ENCODE data around the gene STIP1. TPM values are rescaled to one million over a fixed set of nuclear protein-coding genes. Genes with fewer than 3 reads are reported as not detected.

The STIP1 gene
- total and polyA plus RNA-seq, 2 donors (not counting 3 experiments of a cell fraction or from before 2014, with no cell fraction given), result 117 to 226 TPM

Other genes with a start within 250 kb of the STIP1 start
- gene NAA40, start 247.2 kb upstream of the STIP1 start, total RNA-seq, result 30.9 and 32.3 TPM in 2 replicates
- 22.8 and 28.5 TPM in 2 replicates for gene NAA40, start 247.2 kb upstream of the STIP1 start, polyA plus RNA-seq
- gene COX8A, start 211.6 kb upstream of the STIP1 start, total RNA-seq, result 307 and 339 TPM in 2 replicates
- gene COX8A, start 211.6 kb upstream of the STIP1 start, polyA plus RNA-seq, result 930 and 1,340 TPM in 2 replicates
- gene OTUB1, start 199.7 kb upstream of the STIP1 start, total RNA-seq, result 80.0 and 81.9 TPM in 2 replicates
- gene OTUB1, start 199.7 kb upstream of the STIP1 start, polyA plus RNA-seq, result 256 and 316 TPM in 2 replicates
- not detected in 2 replicates for gene FLRT1, start 150.2 kb upstream of the STIP1 start, total RNA-seq
- gene FLRT1, start 150.2 kb upstream of the STIP1 start, polyA plus RNA-seq, result not detected in 2 replicates
- 16.2 and 16.6 TPM in 2 replicates for gene MACROD1, start 20.1 kb upstream of the STIP1 start, total RNA-seq
- gene MACROD1, start 20.1 kb upstream of the STIP1 start, polyA plus RNA-seq, result 11.0 and 16.9 TPM in 2 replicates
- gene FERMT3, start 20.6 kb downstream of the STIP1 start, total RNA-seq, result 63.4 and 64.4 TPM in 2 replicates
- gene FERMT3, start 20.6 kb downstream of the STIP1 start, polyA plus RNA-seq, result 100 and 111 TPM in 2 replicates
- gene TRPT1, start 40.0 kb downstream of the STIP1 start, total RNA-seq, result 26.2 and 28.0 TPM in 2 replicates
- gene TRPT1, start 40.0 kb downstream of the STIP1 start, polyA plus RNA-seq, result 56.6 and 69.5 TPM in 2 replicates
- 37.1 and 37.8 TPM in 2 replicates for gene NUDT22, start 40.1 kb downstream of the STIP1 start, total RNA-seq
- gene NUDT22, start 40.1 kb downstream of the STIP1 start, polyA plus RNA-seq, result 54.8 and 71.9 TPM in 2 replicates
- gene DNAJC4, start 44.4 kb downstream of the STIP1 start, total RNA-seq, result 23.5 and 24.4 TPM in 2 replicates
- gene DNAJC4, start 44.4 kb downstream of the STIP1 start, polyA plus RNA-seq, result 41.2 and 64.6 TPM in 2 replicates
- 89.6 and 98.1 TPM in 2 replicates for gene VEGFB, start 48.4 kb downstream of the STIP1 start, total RNA-seq
- 18.3 and 19.3 TPM in 2 replicates for gene VEGFB, start 48.4 kb downstream of the STIP1 start, polyA plus RNA-seq
- gene FKBP2, start 54.9 kb downstream of the STIP1 start, total RNA-seq, result 48.4 and 48.5 TPM in 2 replicates
- gene FKBP2, start 54.9 kb downstream of the STIP1 start, polyA plus RNA-seq, result 63.1 and 74.4 TPM in 2 replicates
- gene PPP1R14B, start 60.8 kb downstream of the STIP1 start, total RNA-seq, result 431 TPM in 2 replicates
- 308 and 320 TPM in 2 replicates for gene PPP1R14B, start 60.8 kb downstream of the STIP1 start, polyA plus RNA-seq
- gene PLCB3, start 65.4 kb downstream of the STIP1 start, total RNA-seq, result 60.4 and 61.1 TPM in 2 replicates
- 32.3 and 33.3 TPM in 2 replicates for gene PLCB3, start 65.4 kb downstream of the STIP1 start, polyA plus RNA-seq
- gene BAD, start 98.5 kb downstream of the STIP1 start, total RNA-seq, result 61.6 and 65.3 TPM in 2 replicates
- 88.0 and 100 TPM in 2 replicates for gene BAD, start 98.5 kb downstream of the STIP1 start, polyA plus RNA-seq
- gene GPR137, start 99.7 kb downstream of the STIP1 start, total RNA-seq, result 42.5 and 46.0 TPM in 2 replicates
- 40.9 and 56.8 TPM in 2 replicates for gene GPR137, start 99.7 kb downstream of the STIP1 start, polyA plus RNA-seq
- 0.44 TPM in 1 of 2 replicates, not detected in the other for gene KCNK4, start 105.1 kb downstream of the STIP1 start, total RNA-seq
- gene KCNK4, start 105.1 kb downstream of the STIP1 start, polyA plus RNA-seq, result 0.06 and 0.19 TPM in 2 replicates
- not detected in 2 replicates for gene CATSPERZ, start 114.2 kb downstream of the STIP1 start, total RNA-seq
- gene CATSPERZ, start 114.2 kb downstream of the STIP1 start, polyA plus RNA-seq, result 0.11 and 0.67 TPM in 2 replicates
- gene ESRRA, start 119.4 kb downstream of the STIP1 start, total RNA-seq, result 37.4 and 38.0 TPM in 2 replicates
- 17.2 and 18.8 TPM in 2 replicates for gene ESRRA, start 119.4 kb downstream of the STIP1 start, polyA plus RNA-seq
- gene TRMT112, start 131.4 kb downstream of the STIP1 start, total RNA-seq, result 187 and 195 TPM in 2 replicates
- gene TRMT112, start 131.4 kb downstream of the STIP1 start, polyA plus RNA-seq, result 396 and 575 TPM in 2 replicates
- 199 and 202 TPM in 2 replicates for gene PRDX5, start 131.9 kb downstream of the STIP1 start, total RNA-seq
- gene PRDX5, start 131.9 kb downstream of the STIP1 start, polyA plus RNA-seq, result 647 and 709 TPM in 2 replicates
- gene CCDC88B, start 154.0 kb downstream of the STIP1 start, total RNA-seq, result 1.8 TPM in 2 replicates
- 2.7 and 3.7 TPM in 2 replicates for gene CCDC88B, start 154.0 kb downstream of the STIP1 start, polyA plus RNA-seq
- 41.8 and 44.1 TPM in 2 replicates for gene RPS6KA4, start 173.0 kb downstream of the STIP1 start, total RNA-seq
- 26.5 and 29.2 TPM in 2 replicates for gene RPS6KA4, start 173.0 kb downstream of the STIP1 start, polyA plus RNA-seq